Calu3 (cell line): ENCODE measurements around the gene SCRN2. TPM values are rescaled to one million over a fixed set of nuclear protein-coding genes. Genes with fewer than 3 reads are reported as not detected.

Experiments
- BruUV-seq: library from RNA; stranded (reverse); fragments of 400-500 nt; replicated peaks from 2 replicates; lab custom pipeline; 2021; lab: Mats Ljungman, UMichigan
- CTCF ChIA-PET: fragments of 300-600 bp; sonication (Branson Sonifier 250); formaldehyde crosslinking; loops from one replicate; lab custom pipeline; 2022; ENCODE audit warnings: antibody characterized with exemption; lab: Charles Lee
- DNase-seq: peaks from one replicate; pipeline ENCODE4 v3.0.0; 2022
- H3K27ac Mint-ChIP-seq: one replicate; pipeline ENCODE4 v1.8.0; 2022; ENCODE audit warnings: mixed read lengths; ENCODE audit not compliant: unreplicated experiment
- H3K27me3 Mint-ChIP-seq: one replicate; pipeline ENCODE4 v1.8.0; 2022; ENCODE audit warnings: mixed read lengths; ENCODE audit not compliant: unreplicated experiment
- H3K36me3 Mint-ChIP-seq: one replicate; pipeline ENCODE4 v1.8.0; 2022; ENCODE audit warnings: mild to moderate bottlenecking, moderate library complexity, mixed read lengths; ENCODE audit not compliant: insufficient read depth, unreplicated experiment
- H3K4me1 Mint-ChIP-seq: one replicate; pipeline ENCODE4 v1.8.0; 2022; ENCODE audit warnings: mild to moderate bottlenecking, low read depth, mixed read lengths; ENCODE audit not compliant: unreplicated experiment
- H3K4me3 Mint-ChIP-seq: one replicate; pipeline ENCODE4 v1.8.0; 2022; ENCODE audit warnings: mild to moderate bottlenecking, low read depth, moderate library complexity, mixed read lengths; ENCODE audit not compliant: unreplicated experiment
- H3K9me3 Mint-ChIP-seq: one replicate; pipeline ENCODE4 v1.8.0; 2022; ENCODE audit warnings: low read depth, mixed read lengths; ENCODE audit not compliant: unreplicated experiment
- intact Hi-C: fragments of 100-400 bp; cut with micrococcal nuclease; formaldehyde crosslinking; loops from one replicate; pipeline ENCODE4 v1.10.0; 2022; ENCODE audit not compliant: unreplicated experiment
- total RNA-seq: library from RNA; stranded (reverse); gene quantifications from 2 replicates; pipeline ENCODE4 v1.2.3, GENCODE V29; 2022
- TF ChIP-seq, protein P1 (sequence below): fragments of 200-600 bp; IDR thresholded peaks from one replicate; pipeline ENCODE4 v1.8.0; 2022; ENCODE audit warnings: antibody characterized with exemption; ENCODE audit not compliant: unreplicated experiment

SCRN2 gene
- total RNA-seq, 1 experiment from 2014 or later, result 37.0 TPM

- H3K36me3 Mint-ChIP-seq, result no peaks in the 10 kb centered on the region
- no peak overlapping the region for H3K27ac Mint-ChIP-seq
- CTCF ChIA-PET, result interaction anchor here (0.6 to 2.1 kb wide), 4 partner anchors 30 to 146 kb away, joined by 3 to 6 read pairs (median 4); partner anchors contain the start of genes LRRC46, MRPL10 and TBX21
- H3K4me1 Mint-ChIP-seq, result no peaks in the 10 kb centered on the region
- peaks cover 63% of the 10 kb centered on the region for H3K27me3 Mint-ChIP-seq
- intact Hi-C loops, result no loop called here
- TF ChIP-seq, protein P1, sequence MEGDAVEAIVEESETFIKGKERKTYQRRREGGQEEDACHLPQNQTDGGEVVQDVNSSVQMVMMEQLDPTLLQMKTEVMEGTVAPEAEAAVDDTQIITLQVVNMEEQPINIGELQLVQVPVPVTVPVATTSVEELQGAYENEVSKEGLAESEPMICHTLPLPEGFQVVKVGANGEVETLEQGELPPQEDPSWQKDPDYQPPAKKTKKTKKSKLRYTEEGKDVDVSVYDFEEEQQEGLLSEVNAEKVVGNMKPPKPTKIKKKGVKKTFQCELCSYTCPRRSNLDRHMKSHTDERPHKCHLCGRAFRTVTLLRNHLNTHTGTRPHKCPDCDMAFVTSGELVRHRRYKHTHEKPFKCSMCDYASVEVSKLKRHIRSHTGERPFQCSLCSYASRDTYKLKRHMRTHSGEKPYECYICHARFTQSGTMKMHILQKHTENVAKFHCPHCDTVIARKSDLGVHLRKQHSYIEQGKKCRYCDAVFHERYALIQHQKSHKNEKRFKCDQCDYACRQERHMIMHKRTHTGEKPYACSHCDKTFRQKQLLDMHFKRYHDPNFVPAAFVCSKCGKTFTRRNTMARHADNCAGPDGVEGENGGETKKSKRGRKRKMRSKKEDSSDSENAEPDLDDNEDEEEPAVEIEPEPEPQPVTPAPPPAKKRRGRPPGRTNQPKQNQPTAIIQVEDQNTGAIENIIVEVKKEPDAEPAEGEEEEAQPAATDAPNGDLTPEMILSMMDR, result no peak
- H3K4me3 Mint-ChIP-seq, result no peak overlapping the region
- BruUV-seq, result no TSS peak
- H3K9me3 Mint-ChIP-seq, result no peaks in the 10 kb centered on the region
- no peak for DNase-seq
These were observed 39.8 kb downstream of the SCRN2 start for GRCh38 chr17:47801176-47801765.

DNA sequence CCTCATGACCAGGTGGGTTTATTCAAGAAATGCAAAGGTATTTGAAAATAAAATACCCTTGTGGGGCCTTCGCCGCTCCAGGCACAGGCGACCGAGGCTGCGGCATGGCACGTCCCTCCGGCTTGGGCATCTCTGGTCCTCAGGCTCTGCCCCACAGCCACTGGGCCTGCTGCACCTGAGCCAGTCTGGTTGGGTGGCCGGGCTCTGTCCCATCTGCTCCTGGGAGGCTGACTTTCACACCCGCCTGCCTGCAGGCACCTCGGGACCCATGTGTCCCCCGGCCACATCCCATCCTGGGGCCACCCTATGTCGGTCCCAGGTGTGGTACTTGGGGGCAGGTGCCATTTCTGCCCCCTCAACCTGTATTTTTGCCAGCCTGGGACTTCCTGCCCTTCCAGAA, 40.4 kb downstream of the SCRN2 start:
- TF ChIP-seq, protein P1, result no peak
- no TSS peak for BruUV-seq
- no peaks in the 10 kb centered on the region for H3K36me3 Mint-ChIP-seq
- CTCF ChIA-PET, result interaction anchor here (1.2 kb wide), 1 partner anchor 95 kb away, joined by 3 read pairs; no protein-coding TSS in a partner anchor
- no peak overlapping the region for H3K27ac Mint-ChIP-seq
- intact Hi-C loops, result no loop called here
- no peaks in the 10 kb centered on the region for H3K9me3 Mint-ChIP-seq
- DNase-seq, result no peak
- H3K4me1 Mint-ChIP-seq, result no peaks in the 10 kb centered on the region
- no peak overlapping the region for H3K4me3 Mint-ChIP-seq
- peaks cover 68% of the 10 kb centered on the region for H3K27me3 Mint-ChIP-seq

- Mint-ChIP-seq H3K4me3 (no peak overlapping the region), H3K9me3 (no peaks in the 10 kb centered on the region), H3K27ac (no peak overlapping the region), H3K36me3 (no peaks in the 10 kb centered on the region), H3K27me3 (peaks cover 76% of the 10 kb centered on the region), H3K4me1 (no peaks in the 10 kb centered on the region)
- CTCF ChIA-PET, result no interaction called here
- intact Hi-C loops, result no loop called here
- DNase-seq, result no peak
- no TSS peak for BruUV-seq
- TF ChIP-seq, protein P1, result no peak
These were observed 43.3 kb downstream of the SCRN2 start for GRCh38 chr17:47797797-47798196.

GRCh38 chr17:47792979-47793378, 48.1 kb downstream of the SCRN2 start:
- Mint-ChIP-seq H3K4me1 (no peaks in the 10 kb centered on the region), H3K27me3 (peaks cover 98% of the 10 kb centered on the region), H3K9me3 (no peaks in the 10 kb centered on the region), H3K27ac (no peak overlapping the region), H3K36me3 (no peaks in the 10 kb centered on the region), H3K4me3 (no peak overlapping the region)
- no TSS peak for BruUV-seq
- TF ChIP-seq, protein P1, result no peak
- no peak for DNase-seq
- intact Hi-C loops, result no loop called here
- CTCF ChIA-PET, result no interaction called here
